Measurements from ENCODE around the gene SLC44A2.

SLC44A2 gene

GRCh38 chr19:10603084-10603872, 22.1 kb upstream of the SLC44A2 start (continued):
- TF ChIP-seq, protein P1, sequence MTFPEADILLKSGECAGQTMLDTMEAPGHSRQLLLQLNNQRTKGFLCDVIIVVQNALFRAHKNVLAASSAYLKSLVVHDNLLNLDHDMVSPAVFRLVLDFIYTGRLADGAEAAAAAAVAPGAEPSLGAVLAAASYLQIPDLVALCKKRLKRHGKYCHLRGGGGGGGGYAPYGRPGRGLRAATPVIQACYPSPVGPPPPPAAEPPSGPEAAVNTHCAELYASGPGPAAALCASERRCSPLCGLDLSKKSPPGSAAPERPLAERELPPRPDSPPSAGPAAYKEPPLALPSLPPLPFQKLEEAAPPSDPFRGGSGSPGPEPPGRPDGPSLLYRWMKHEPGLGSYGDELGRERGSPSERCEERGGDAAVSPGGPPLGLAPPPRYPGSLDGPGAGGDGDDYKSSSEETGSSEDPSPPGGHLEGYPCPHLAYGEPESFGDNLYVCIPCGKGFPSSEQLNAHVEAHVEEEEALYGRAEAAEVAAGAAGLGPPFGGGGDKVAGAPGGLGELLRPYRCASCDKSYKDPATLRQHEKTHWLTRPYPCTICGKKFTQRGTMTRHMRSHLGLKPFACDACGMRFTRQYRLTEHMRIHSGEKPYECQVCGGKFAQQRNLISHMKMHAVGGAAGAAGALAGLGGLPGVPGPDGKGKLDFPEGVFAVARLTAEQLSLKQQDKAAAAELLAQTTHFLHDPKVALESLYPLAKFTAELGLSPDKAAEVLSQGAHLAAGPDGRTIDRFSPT (tag by site-specific recombination; IDR thresholded peaks at IDR 0.05): no peak
- no peak for TF ChIP-seq ZNF677 (tag by site-specific recombination; IDR thresholded peaks at IDR 0.05)
- TF ChIP-seq ZNF76 (tag by site-specific recombination; IDR thresholded peaks at IDR 0.05; ENCODE audit: borderline replicate concordance, low read depth): no peak
- no peak for TF ChIP-seq SALL2 (tag by site-specific recombination; IDR thresholded peaks at IDR 0.05; ENCODE audit: borderline replicate concordance)
- TF ChIP-seq ZNF621 (tag by site-specific recombination; IDR thresholded peaks at IDR 0.05): no peak
- TF ChIP-seq, protein P2, sequence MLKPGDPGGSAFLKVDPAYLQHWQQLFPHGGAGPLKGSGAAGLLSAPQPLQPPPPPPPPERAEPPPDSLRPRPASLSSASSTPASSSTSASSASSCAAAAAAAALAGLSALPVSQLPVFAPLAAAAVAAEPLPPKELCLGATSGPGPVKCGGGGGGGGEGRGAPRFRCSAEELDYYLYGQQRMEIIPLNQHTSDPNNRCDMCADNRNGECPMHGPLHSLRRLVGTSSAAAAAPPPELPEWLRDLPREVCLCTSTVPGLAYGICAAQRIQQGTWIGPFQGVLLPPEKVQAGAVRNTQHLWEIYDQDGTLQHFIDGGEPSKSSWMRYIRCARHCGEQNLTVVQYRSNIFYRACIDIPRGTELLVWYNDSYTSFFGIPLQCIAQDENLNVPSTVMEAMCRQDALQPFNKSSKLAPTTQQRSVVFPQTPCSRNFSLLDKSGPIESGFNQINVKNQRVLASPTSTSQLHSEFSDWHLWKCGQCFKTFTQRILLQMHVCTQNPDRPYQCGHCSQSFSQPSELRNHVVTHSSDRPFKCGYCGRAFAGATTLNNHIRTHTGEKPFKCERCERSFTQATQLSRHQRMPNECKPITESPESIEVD (tag by site-specific recombination; IDR thresholded peaks at IDR 0.05): no peak
- TF ChIP-seq, protein P3, sequence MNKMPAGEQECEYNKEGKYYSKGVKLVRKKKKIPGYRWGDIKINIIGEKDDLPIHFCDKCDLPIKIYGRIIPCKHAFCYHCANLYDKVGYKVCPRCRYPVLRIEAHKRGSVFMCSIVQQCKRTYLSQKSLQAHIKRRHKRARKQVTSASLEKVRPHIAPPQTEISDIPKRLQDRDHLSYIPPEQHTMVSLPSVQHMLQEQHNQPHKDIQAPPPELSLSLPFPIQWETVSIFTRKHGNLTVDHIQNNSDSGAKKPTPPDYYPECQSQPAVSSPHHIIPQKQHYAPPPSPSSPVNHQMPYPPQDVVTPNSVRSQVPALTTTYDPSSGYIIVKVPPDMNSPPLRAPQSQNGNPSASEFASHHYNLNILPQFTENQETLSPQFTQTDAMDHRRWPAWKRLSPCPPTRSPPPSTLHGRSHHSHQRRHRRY (tag by site-specific recombination; IDR thresholded peaks at IDR 0.05): no peak
- TF ChIP-seq ZNF48 (tag by site-specific recombination; IDR thresholded peaks at IDR 0.05): no peak
- no peak for TF ChIP-seq ZBTB17 (tag by site-specific recombination; IDR thresholded peaks at IDR 0.05)
- no peak for TF ChIP-seq ZNF155 (tag by site-specific recombination; IDR thresholded peaks at IDR 0.05)
- no peak for TF ChIP-seq ZFP41 (tag by site-specific recombination; IDR thresholded peaks at IDR 0.05; ENCODE audit: borderline replicate concordance)
- TF ChIP-seq, protein P4, sequence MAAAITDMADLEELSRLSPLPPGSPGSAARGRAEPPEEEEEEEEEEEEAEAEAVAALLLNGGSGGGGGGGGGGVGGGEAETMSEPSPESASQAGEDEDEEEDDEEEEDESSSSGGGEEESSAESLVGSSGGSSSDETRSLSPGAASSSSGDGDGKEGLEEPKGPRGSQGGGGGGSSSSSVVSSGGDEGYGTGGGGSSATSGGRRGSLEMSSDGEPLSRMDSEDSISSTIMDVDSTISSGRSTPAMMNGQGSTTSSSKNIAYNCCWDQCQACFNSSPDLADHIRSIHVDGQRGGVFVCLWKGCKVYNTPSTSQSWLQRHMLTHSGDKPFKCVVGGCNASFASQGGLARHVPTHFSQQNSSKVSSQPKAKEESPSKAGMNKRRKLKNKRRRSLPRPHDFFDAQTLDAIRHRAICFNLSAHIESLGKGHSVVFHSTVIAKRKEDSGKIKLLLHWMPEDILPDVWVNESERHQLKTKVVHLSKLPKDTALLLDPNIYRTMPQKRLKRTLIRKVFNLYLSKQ (tag by site-specific recombination; IDR thresholded peaks at IDR 0.05; ENCODE audit: borderline replicate concordance): no peak
- peak; percentile 49; the same call in 1 of the 2 replicates for TF ChIP-seq ZIC2 (tag by site-specific recombination; IDR thresholded peaks at IDR 0.05)
- TF ChIP-seq ZNF544 (tag by site-specific recombination; IDR thresholded peaks at IDR 0.05): no peak
- no peak for TF ChIP-seq OSR2 (tag by site-specific recombination; IDR thresholded peaks at IDR 0.05)
- TF ChIP-seq GLIS1 (tag by site-specific recombination; IDR thresholded peaks at IDR 0.05): 0 out of 2 replicates have a peak, but pooled peaks have one; percentile 9
- no peak for TF ChIP-seq ZNF398 (tag by site-specific recombination; IDR thresholded peaks at IDR 0.05)
- no peak for TF ChIP-seq ZBTB49 (tag by site-specific recombination; IDR thresholded peaks at IDR 0.05; ENCODE audit: low read depth)
- TF ChIP-seq, protein P5, sequence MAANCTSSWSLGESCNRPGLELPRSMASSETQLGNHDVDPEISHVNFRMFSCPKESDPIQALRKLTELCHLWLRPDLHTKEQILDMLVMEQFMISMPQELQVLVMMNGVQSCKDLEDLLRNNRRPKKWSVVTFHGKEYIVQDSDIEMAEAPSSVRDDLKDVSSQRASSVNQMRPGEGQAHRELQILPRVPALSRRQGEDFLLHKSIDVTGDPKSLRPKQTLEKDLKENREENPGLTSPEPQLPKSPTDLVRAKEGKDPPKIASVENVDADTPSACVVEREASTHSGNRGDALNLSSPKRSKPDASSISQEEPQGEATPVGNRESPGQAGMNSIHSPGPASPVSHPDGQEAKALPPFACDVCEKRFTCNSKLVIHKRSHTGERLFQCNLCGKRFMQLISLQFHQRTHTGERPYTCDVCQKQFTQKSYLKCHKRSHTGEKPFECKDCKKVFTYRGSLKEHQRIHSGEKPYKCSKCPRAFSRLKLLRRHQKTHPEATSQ (tag by site-specific recombination; IDR thresholded peaks at IDR 0.05): no peak
- TF ChIP-seq GLIS2 (tag by site-specific recombination; IDR thresholded peaks at IDR 0.05): peak; percentile 47
- no peak for TF ChIP-seq ZNF266 (tag by site-specific recombination; IDR thresholded peaks at IDR 0.05; ENCODE audit: low read depth)
- TF ChIP-seq, protein P6, sequence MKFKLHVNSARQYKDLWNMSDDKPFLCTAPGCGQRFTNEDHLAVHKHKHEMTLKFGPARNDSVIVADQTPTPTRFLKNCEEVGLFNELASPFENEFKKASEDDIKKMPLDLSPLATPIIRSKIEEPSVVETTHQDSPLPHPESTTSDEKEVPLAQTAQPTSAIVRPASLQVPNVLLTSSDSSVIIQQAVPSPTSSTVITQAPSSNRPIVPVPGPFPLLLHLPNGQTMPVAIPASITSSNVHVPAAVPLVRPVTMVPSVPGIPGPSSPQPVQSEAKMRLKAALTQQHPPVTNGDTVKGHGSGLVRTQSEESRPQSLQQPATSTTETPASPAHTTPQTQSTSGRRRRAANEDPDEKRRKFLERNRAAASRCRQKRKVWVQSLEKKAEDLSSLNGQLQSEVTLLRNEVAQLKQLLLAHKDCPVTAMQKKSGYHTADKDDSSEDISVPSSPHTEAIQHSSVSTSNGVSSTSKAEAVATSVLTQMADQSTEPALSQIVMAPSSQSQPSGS (tag by site-specific recombination; IDR thresholded peaks at IDR 0.05; ENCODE audit: low read depth): no peak
- TF ChIP-seq YY2 (tag by site-specific recombination; IDR thresholded peaks at IDR 0.05): no peak
